Epithelial cell of esophagus (primary cell): Measurements from ENCODE around the gene CTNND2.
A peak's percentile ranks its signal among the peaks of the same experiment; 100 is the strongest.

Source experiments
- DNase-seq: peaks from one replicate; pipeline ENCODE4 v3.0.0; 2010; ENCODE audit warnings: low read depth
- H3K4me3 ChIP-seq: 2 replicates; pipeline ENCODE4 v1.5.1; 2011; ENCODE audit warnings: mild to moderate bottlenecking, low read length, control low read depth
- CTCF ChIP-seq: IDR thresholded peaks from 2 replicates; pipeline ENCODE4 v1.5.1; 2011; ENCODE audit warnings: low read depth, mild to moderate bottlenecking, low read length, control low read depth, inconsistent platforms; ENCODE audit not compliant: insufficient read depth; ENCODE audit errors: missing control alignments

The CTNND2 gene

GRCh38 chr5:11227064-11227463, 677.2 kb downstream of the CTNND2 start:
- DNase-seq = no peak
- no peak overlapping the region for H3K4me3 ChIP-seq
- TF ChIP-seq CTCF = no peak

GRCh38 chr5:11224436-11225187, 679.6 kb downstream of the CTNND2 start:
- no peak for DNase-seq
- no peak for TF ChIP-seq CTCF

GRCh38 chr5:11222169-11222568, 682.1 kb downstream of the CTNND2 start:
- no peak for TF ChIP-seq CTCF
- peak; percentile 39 for DNase-seq
- H3K4me3 ChIP-seq = no peak overlapping the region

More at GRCh38 chr5:11224436-11225187, 679.6 kb downstream of the CTNND2 start:
- no peak overlapping the region for H3K4me3 ChIP-seq

- TF ChIP-seq CTCF = no peak
- peak; percentile 36 for DNase-seq
Observed at GRCh38 chr5:11214864-11215644, 689.2 kb downstream of the CTNND2 start.

GRCh38 chr5:11212706-11213105, 691.5 kb downstream of the CTNND2 start:
- no peak overlapping the region for H3K4me3 ChIP-seq
- TF ChIP-seq CTCF = no peak

More at GRCh38 chr5:11214864-11215644, 689.2 kb downstream of the CTNND2 start:
- H3K4me3 ChIP-seq = no peak overlapping the region

GRCh38 chr5:11197726-11198125, 706.5 kb downstream of the CTNND2 start:
- no peak overlapping the region for H3K4me3 ChIP-seq
- TF ChIP-seq CTCF = no peak
- DNase-seq = no peak

More at GRCh38 chr5:11212706-11213105, 691.5 kb downstream of the CTNND2 start:
- no peak for DNase-seq
